NCI-H1930 (cell line): ENCODE data around the gene BSG.
"Not testable (repeated sequence)": the region's sequence is repeated elsewhere in the genome, so short reads cannot be mapped to it uniquely, and the experiment has no call there.

Source experiments
- DNase-seq, 2 experiments: peaks; one replicate each; lab custom pipeline; 2025; lab: John Stamatoyannopoulos, UW

Gene BSG

GRCh38 chr19:588093-588740 is 15.8 kb downstream of the BSG start:
- DNase-seq, result peak; percentile 49 to 50

GRCh38 chr19:588741-589692 is 16.6 kb downstream of the BSG start:
- DNase-seq, result peak in 1 of 2 experiments; percentile 14

GRCh38 chr19:589693-590395 is 17.4 kb downstream of the BSG start, which contains the start of gene HCN2:
Gene HCN2, plus strand, starts transcription at chr19:589881. Its CDS starts 65 bp downstream, at chr19:589946.
- peak in 1 of 2 experiments; percentile 38 for DNase-seq

- no peak for DNase-seq
Observed at GRCh38 chr19:590396-590745, 18.0 kb downstream of the BSG start.

- DNase-seq, result no peak
Observed at GRCh38 chr19:590750-591098, 18.3 kb downstream of the BSG start.

- no peak for DNase-seq
Observed at GRCh38 chr19:591099-591958, 18.9 kb downstream of the BSG start.

GRCh38 chr19:592101-592500 is 19.7 kb downstream of the BSG start:
- DNase-seq, result no peak

GRCh38 chr19:593055-593454 is 20.7 kb downstream of the BSG start:
- no peak for DNase-seq

- DNase-seq, result no peak
Observed at GRCh38 chr19:593505-593904, 21.1 kb downstream of the BSG start.

GRCh38 chr19:594265-594870 is 22.0 kb downstream of the BSG start:
- no peak for DNase-seq

GRCh38 chr19:595326-596262 is 23.2 kb downstream of the BSG start:
- DNase-seq, result no peak

GRCh38 chr19:596263-596655 is 23.9 kb downstream of the BSG start:
- no peak for DNase-seq

GRCh38 chr19:597406-598315 is 25.3 kb downstream of the BSG start:
- DNase-seq, result no peak

- no peak for DNase-seq
Observed at GRCh38 chr19:601310-601709, 28.9 kb downstream of the BSG start.

GRCh38 chr19:601790-602189 is 29.4 kb downstream of the BSG start:
- DNase-seq, result no peak

GRCh38 chr19:602391-603301 is 30.2 kb downstream of the BSG start:
- no peak for DNase-seq

- DNase-seq, result not testable (repeated sequence)
Observed at GRCh38 chr19:603302-603639, 30.9 kb downstream of the BSG start.

- DNase-seq, result not testable (repeated sequence)
Observed at GRCh38 chr19:603779-604178, 31.4 kb downstream of the BSG start.
